T follicular helper cell (primary cell): ENCODE results near the gene CFAP46.
"Not testable (repeated sequence)": the region's sequence is repeated elsewhere in the genome, so short reads cannot be mapped to it uniquely, and the experiment has no call there.

Source experiments
- DNase-seq: peaks from one replicate; pipeline ENCODE4 v3.0.0-alpha.2; 2020; ENCODE audit warnings: low read depth

The CFAP46 gene

GRCh38 chr10:132944510-132944909, 2.1 kb upstream of the CFAP46 start:
- no peak for DNase-seq

- no peak for DNase-seq
Observed at GRCh38 chr10:132943791-132944404, 1.5 kb upstream of the CFAP46 start.

- DNase-seq, result no peak
Observed at GRCh38 chr10:132943058-132943790, 854 bp upstream of the CFAP46 start.

- no peak for DNase-seq
Observed at GRCh38 chr10:132941640-132942051, 724 bp downstream of the CFAP46 start.

- no peak for DNase-seq
Observed at GRCh38 chr10:132940791-132941465, 1.4 kb downstream of the CFAP46 start.

- DNase-seq, result no peak
Observed at GRCh38 chr10:132939957-132940790, 2.2 kb downstream of the CFAP46 start.

- no peak for DNase-seq
Observed at GRCh38 chr10:132939378-132939955, 2.9 kb downstream of the CFAP46 start.

GRCh38 chr10:132938472-132939339, 3.7 kb downstream of the CFAP46 start:
- no peak for DNase-seq

- no peak for DNase-seq
Observed at GRCh38 chr10:132937861-132938260, 4.5 kb downstream of the CFAP46 start.

- DNase-seq, result no peak
Observed at GRCh38 chr10:132934953-132935352, 7.4 kb downstream of the CFAP46 start.

- no peak for DNase-seq
Observed at GRCh38 chr10:132933308-132934042, 8.9 kb downstream of the CFAP46 start.

GRCh38 chr10:132932461-132933307, 9.7 kb downstream of the CFAP46 start:
- DNase-seq, result no peak

GRCh38 chr10:132931258-132932250, 10.8 kb downstream of the CFAP46 start:
- not testable (repeated sequence) for DNase-seq

- DNase-seq, result not testable (repeated sequence)
Observed at GRCh38 chr10:132930701-132931100, 11.7 kb downstream of the CFAP46 start.

GRCh38 chr10:132929953-132930548, 12.3 kb downstream of the CFAP46 start:
- no peak for DNase-seq

GRCh38 chr10:132929480-132929879, 12.9 kb downstream of the CFAP46 start:
- no peak for DNase-seq

- no peak for DNase-seq
Observed at GRCh38 chr10:132928261-132928660, 14.1 kb downstream of the CFAP46 start.
